Endothelial cell of umbilical vein (primary cell): ENCODE results near the gene MYOF.

Experiments
- CTCF ChIP-seq, 2 donors: IDR thresholded peaks; 1 replicate in 1 of 2; 2 replicates in 1 of 2; pipeline ENCODE4 v1.5.1; 2011; ENCODE audit warnings: low read length in 2 of 2, mild to moderate bottlenecking in 2 of 2, moderate library complexity in 2 of 2, control low read depth in 1 of 2, inconsistent platforms in 1 of 2, low read depth in 1 of 2; ENCODE audit not compliant: insufficient read depth in 1 of 2; ENCODE audit errors: extremely low read depth in 1 of 2
- EZH2 ChIP-seq: IDR thresholded peaks from 2 replicates; pipeline ENCODE4 v1.6.1; 2012; ENCODE audit warnings: borderline replicate concordance, low read depth, mild to moderate bottlenecking, moderate library complexity, low read length, inconsistent platforms; ENCODE audit not compliant: severe bottlenecking
- FOS ChIP-seq: IDR thresholded peaks from 2 replicates; pipeline ENCODE4 v1.6.1; 2011; ENCODE audit warnings: mild to moderate bottlenecking, low read length, moderate library complexity, borderline replicate concordance; ENCODE audit not compliant: insufficient read depth
- JUN ChIP-seq: IDR thresholded peaks from 2 replicates; pipeline ENCODE4 v1.6.1; 2011; ENCODE audit warnings: borderline replicate concordance, low read depth; ENCODE audit not compliant: insufficient read length, insufficient read depth
- MYC ChIP-seq: IDR thresholded peaks from one replicate; pipeline ENCODE4 v1.6.1; 2011; ENCODE audit warnings: mild to moderate bottlenecking, low read depth, low read length
- POLR2A ChIP-seq: IDR thresholded peaks from 2 replicates; pipeline ENCODE4 v1.6.1; 2012; ENCODE audit warnings: low read depth, mild to moderate bottlenecking, control low read depth, low read length
- TF ChIP-seq, protein P1 (sequence below): IDR thresholded peaks from 2 replicates; pipeline ENCODE4 v1.6.1; 2011; ENCODE audit not compliant: insufficient read depth, insufficient read length

DNA sequence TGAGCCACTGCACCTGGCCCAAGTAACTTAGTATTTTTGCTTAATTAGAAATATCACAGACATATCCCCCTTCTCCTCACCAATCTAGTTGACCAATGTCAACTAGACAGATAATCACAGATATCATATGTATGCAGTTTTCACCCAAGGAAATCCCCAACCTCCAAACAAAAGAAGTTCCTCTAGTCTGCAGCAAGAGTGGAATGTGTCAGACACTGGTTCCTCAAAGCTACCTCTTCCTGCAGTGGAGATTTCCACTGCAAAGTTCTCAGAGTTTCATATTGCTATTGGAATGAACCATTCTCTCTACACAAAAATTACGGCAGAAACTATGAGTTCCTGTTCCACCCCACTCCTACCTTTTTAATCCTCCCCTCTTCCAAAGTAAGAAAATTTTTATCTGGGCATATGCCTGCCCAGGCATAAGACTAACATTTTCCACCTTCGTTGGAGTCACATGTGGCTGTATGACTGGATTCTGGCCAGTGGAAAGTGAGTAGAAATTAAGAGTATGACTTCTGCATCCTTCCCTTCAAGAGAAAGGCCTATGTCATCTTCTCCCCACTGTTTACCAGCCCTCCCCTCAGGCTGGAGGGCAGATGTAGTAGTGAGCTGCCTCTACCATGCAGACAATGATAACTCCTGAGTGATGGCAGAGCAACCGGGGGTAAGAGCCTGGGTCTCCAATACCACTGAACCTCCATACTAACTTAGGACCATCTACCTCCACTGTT, 103.0 kb downstream of the MYOF start:
- TF ChIP-seq CTCF (IDR thresholded peaks at IDR 0.05; ENCODE audit: extremely low read depth in 1 of 2, insufficient read depth in 1 of 2, low read depth in 1 of 2, low read length in 2 of 2): no peak
- TF ChIP-seq, protein P1, sequence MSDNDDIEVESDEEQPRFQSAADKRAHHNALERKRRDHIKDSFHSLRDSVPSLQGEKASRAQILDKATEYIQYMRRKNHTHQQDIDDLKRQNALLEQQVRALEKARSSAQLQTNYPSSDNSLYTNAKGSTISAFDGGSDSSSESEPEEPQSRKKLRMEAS: no peak
- TF ChIP-seq FOS: no peak
- TF ChIP-seq POLR2A: no peak
- TF ChIP-seq EZH2: no peak
- TF ChIP-seq MYC: no peak
- TF ChIP-seq JUN: no peak
